GM12801 (cell line): Measurements from ENCODE around the gene ACSL5.

Source experiments
- TF ChIP-seq, protein P1 (sequence below): IDR thresholded peaks from one replicate; pipeline ENCODE4 v1.5.1; 2011; ENCODE audit warnings: control low read depth; ENCODE audit not compliant: insufficient read length; ENCODE audit errors: extremely low read depth

The ACSL5 gene

DNA sequence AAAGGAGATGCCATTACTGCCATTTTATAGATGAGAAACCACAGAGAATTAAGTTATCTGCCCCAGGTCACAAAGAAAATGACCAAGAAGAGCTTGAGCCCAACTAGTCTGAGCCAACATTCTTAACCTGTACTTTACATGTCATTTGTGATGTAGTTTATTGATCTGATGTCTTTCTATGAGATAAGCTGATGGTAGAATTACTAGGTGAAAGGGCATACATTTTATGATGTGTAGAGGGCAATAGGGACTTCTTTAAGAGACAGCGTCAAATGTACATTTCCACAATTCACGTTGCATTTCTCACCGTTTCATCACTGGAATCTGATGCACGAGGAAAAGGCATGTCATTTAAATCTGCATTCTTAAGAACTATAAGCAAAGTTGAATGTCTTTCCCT lies 11.3 kb downstream of the ACSL5 start:
- TF ChIP-seq, protein P1, sequence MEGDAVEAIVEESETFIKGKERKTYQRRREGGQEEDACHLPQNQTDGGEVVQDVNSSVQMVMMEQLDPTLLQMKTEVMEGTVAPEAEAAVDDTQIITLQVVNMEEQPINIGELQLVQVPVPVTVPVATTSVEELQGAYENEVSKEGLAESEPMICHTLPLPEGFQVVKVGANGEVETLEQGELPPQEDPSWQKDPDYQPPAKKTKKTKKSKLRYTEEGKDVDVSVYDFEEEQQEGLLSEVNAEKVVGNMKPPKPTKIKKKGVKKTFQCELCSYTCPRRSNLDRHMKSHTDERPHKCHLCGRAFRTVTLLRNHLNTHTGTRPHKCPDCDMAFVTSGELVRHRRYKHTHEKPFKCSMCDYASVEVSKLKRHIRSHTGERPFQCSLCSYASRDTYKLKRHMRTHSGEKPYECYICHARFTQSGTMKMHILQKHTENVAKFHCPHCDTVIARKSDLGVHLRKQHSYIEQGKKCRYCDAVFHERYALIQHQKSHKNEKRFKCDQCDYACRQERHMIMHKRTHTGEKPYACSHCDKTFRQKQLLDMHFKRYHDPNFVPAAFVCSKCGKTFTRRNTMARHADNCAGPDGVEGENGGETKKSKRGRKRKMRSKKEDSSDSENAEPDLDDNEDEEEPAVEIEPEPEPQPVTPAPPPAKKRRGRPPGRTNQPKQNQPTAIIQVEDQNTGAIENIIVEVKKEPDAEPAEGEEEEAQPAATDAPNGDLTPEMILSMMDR = no peak

DNA sequence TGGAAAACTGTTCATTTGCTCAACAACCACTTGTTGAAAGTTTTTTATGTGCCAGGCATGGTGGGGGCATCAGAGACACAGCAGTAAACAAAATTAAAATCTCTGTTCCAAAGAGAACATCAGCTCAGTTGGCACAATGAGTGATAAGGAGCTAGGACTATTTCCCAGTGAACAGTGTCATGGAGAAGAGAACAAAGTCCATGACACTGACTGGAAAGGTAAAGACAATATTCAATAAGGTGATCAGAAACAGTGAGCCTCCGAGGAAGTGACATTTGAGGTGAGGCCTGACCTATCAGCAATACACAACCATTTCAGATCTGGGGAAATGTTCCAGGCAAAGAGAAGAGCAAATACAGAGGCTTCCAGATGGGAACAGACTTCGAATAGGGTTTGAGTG lies 14.6 kb downstream of the ACSL5 start:
- TF ChIP-seq, protein P1 = no peak

DNA sequence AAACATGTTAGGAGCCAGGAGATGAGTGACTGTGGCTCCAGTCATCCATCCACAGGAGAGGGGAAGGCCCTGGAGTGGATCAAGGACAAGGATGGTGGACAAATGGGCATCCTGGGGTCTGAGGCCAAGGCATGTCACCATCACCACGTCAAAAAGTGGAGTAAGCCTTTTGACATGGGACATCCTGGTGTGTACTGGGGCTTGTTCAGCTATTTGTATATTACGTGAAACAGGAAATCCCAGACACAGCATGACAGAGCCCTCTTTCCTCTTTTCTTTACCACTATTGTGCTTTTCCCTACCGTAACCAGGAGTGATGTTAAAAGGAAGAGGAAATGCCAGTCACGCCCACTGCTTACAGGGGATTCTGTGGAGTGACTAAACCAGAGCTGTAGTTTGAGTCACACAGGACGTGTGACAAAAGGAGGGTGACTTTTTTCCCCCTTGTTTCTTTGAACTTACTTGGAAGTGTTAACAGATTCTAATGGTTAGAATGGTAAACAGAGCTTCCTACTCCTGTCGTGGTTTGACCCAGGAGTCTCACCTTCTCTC lies 15.4 kb downstream of the ACSL5 start:
- TF ChIP-seq, protein P1 = no peak

DNA sequence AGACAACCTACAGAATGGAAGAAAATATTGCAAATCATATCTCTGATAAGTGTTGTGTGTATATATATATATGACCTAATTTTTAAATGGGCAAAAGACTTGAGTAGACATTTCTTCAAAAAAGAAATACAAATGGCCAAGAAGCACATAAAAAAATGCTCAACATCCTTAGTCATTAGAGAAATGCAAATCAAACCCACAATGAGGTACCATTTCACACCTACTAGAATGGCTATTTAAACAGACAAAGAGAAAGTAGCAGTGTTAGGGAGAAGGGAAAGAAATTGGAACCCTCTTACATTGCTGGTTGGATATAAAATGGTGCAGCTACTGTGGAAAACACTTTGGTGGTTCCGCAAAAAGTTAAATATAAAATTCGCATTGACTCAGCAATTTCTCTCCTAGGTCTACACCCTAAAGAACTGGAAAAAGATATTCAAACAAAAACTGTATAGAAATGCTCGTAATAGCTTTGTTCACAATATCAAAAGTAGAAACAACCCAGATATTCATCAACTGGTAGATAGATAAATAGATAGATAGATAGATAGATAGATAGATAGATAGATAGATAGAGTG lies 16.3 kb downstream of the ACSL5 start:
- TF ChIP-seq, protein P1 = no peak

DNA sequence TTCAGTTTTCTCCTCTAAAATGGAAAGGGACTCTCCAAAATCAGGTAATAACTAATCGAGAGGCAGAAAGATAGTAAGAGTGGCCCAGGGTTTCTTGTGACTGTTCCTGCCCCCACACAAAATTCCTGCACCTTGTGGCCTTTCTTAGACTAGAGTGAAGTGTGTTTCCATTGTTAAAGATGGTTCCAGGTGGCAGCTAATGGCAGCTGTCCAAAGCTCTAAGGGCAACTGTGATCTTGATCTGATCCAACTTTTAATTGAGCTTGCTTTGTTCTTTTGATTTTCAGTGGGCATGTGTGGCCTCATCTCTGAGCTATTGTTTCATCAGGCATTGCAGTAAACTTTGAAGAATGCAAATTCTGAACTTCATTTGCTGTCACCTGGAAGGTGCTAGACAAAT lies 19.4 kb downstream of the ACSL5 start:
- TF ChIP-seq, protein P1 = no peak

DNA sequence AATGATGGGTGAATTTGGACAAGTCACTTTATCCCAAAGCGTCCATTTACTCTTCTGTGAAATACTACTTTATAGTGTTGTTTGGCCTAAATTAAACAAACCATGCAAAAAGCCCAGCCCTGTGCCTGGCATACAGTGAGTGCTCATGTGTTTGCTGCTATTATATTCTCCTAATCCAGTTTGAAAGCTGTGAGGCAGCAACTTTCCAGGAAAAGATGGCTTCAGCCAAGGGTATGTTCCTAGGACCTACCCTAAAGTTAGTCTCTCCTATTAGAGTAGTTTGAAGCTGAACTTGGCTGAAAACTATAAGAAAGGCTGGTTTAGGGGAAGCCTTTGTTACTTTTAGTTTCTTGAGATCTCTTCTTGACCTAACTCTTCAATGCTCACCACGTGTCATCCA lies 19.9 kb downstream of the ACSL5 start:
- TF ChIP-seq, protein P1 = no peak

DNA sequence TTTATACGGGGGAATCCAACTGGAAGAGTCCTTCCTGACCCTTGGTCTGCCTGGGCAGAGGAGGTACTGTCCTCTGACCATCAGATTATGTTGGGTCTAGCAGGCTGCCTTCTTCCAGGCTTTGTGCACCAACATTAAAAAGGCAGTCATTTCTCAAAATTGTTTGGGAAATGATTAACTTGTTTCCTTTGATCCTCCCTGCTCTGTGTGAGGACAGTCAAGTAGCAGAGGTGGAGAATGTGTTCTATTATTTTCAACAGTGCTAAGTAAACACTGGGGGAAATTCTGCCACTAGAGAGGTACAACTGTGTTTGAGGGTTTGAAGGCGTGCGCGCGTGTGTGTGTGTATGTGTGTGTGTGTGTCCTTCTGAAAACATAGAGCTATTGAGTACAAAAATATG lies 20.6 kb downstream of the ACSL5 start:
- TF ChIP-seq, protein P1 = no peak
